GM19455 (cell line): Measurements from ENCODE around the gene SAC3D1.

Experiments used
- ATAC-seq: cut with Tn5 transposase; IDR thresholded peaks from one replicate; pipeline ENCODE4 v1.9.1; 2021; ENCODE audit not compliant: unreplicated experiment

SAC3D1 gene

DNA sequence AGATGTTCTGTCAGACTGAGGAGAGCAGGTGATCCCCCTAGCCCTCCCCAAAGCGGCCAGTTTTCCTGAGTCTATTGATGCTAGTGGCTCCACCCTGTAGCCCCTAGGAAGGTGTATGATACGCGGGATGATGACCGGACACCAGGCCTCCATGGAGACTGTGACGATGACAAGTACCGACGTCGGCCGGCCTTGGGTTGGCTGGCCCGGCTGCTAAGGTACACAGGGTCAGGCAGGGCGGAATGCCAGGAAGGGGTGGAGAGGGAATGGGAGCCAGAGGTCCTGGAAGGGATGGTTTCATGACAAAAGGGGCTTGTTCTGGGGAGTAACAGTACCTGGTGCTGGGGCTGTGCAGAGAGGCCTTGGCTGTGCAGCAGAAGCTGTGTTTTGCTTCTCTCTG, 46.2 kb downstream of the SAC3D1 start:
- no peak for ATAC-seq

DNA sequence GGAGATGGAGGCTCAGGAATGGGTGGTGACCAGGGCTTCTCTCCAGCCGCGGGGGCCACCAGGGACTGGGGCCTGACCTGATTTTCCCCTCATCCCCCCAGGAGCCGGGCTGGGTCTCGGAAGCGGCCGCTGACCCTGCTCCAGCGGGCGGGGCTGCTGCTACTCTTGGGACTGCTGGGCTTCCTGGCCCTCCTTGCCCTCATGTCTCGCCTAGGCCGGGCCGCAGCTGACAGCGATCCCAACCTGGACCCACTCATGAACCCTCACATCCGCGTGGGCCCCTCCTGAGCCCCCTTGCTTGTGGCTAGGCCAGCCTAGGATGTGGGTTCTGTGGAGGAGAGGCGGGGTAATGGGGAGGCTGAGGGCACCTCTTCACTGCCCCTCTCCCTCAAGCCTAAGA, 46.8 kb downstream of the SAC3D1 start:
- no peak for ATAC-seq

DNA sequence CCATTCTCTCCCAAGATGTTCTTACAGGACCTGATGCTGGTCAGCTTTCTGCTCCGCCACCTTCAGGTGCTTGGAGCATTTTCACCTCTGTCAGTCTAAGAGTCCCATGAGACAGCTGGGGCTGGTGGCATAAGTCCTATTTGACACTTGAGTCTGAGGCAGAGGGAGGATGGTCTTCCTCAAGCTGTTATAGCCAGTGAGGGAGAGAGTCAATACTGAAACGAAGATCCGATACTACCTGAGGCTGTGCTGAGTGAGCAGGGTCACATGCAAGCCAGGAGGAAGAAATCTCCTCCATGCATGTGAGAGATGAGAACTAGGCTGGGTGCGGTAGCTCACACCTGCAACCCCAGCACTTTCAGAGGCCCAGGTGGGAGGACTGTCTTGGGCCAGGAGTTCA, 48.6 kb downstream of the SAC3D1 start:
- no peak for ATAC-seq

DNA sequence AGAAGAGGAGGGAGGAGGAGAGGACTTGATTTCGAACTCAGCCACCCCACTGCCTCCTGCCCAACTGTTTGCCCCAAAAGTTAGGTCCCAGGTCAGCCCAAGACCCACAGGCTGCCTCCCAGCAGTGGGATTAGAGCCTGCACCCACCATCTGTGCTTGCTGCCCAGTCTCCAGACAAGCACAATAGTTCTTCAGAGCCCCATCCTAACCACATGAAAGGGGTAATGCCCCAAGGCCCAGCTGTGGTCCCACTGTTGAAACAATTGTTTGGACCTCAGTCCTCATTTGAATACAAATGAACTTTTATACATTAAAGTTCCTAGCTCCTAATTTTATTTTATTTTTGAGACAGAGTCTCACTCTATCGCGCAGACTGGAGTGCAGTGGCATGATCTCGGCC, 49.6 kb downstream of the SAC3D1 start:
- no peak for ATAC-seq
